Neutrophil (primary cell): ENCODE results near the gene NTN1.

Experiments
- H3K27ac ChIP-seq: fragments of 200-600 bp; sonication (generic); 2 replicates; pipeline ENCODE4 v1.5.1; 2016; ENCODE audit warnings: mild to moderate bottlenecking, moderate library complexity
- H3K27me3 ChIP-seq: fragments of 200-600 bp; sonication (generic); 2 replicates; pipeline ENCODE4 v1.6.0; 2016; ENCODE audit warnings: mild to moderate bottlenecking
- H3K36me3 ChIP-seq: fragments of 200-600 bp; sonication (generic); 2 replicates; pipeline ENCODE4 v1.5.1; 2017
- H3K4me1 ChIP-seq, 2 experiments: fragments of 200-600 bp in 1 of 2; sonication (generic) in 1 of 2; 1 replicate in 1 of 2; 2 replicates in 1 of 2; pipeline versions ENCODE4 v1.5.1 to v1.6.1; 2013 to 2016; ENCODE audit warnings: low read depth in 1 of 2, low read length in 1 of 2, mild to moderate bottlenecking in 1 of 2, moderate library complexity in 1 of 2; ENCODE audit not compliant: control insufficient read depth in 1 of 2, insufficient read depth in 1 of 2
- H3K4me3 ChIP-seq, 2 experiments: fragments of 200-600 bp in 1 of 2; sonication (generic) in 1 of 2; 1 replicate in 1 of 2; 2 replicates in 1 of 2; pipeline ENCODE4 v1.5.1; 2013 to 2016; ENCODE audit warnings: low read depth in 1 of 2, low read length in 1 of 2, mild to moderate bottlenecking in 1 of 2, moderate library complexity in 1 of 2
- H3K9me3 ChIP-seq: fragments of 200-600 bp; sonication (generic); 2 replicates; pipeline ENCODE4 v1.5.1; 2016
- CTCF ChIP-seq: fragments of 200-600 bp; sonication (generic); IDR thresholded peaks from 2 replicates; pipeline ENCODE4 v1.5.1; 2016; ENCODE audit warnings: antibody characterized with exemption

The NTN1 gene

GRCh38 chr17:9240659-9241370 lies 219.5 kb downstream of the NTN1 start:
- Histone ChIP-seq H3K4me3 (no peak overlapping the region), H3K27ac (no peak overlapping the region)

GRCh38 chr17:9241371-9241712 lies 220.0 kb downstream of the NTN1 start:
- no peaks in the 10 kb centered on the region for H3K9me3 ChIP-seq
- H3K27me3 ChIP-seq, result peaks cover 46% of the 10 kb centered on the region
- no peaks in the 10 kb centered on the region for H3K36me3 ChIP-seq
- peaks cover 8 to 13% of the 10 kb centered on the region in 2 experiments for H3K4me1 ChIP-seq
- TF ChIP-seq CTCF, result no peak
- no peak overlapping the region for H3K27ac ChIP-seq
- H3K4me3 ChIP-seq, result no peak overlapping the region

More at GRCh38 chr17:9240659-9241370, 219.5 kb downstream of the NTN1 start:
- peaks cover 46% of the 10 kb centered on the region for H3K27me3 ChIP-seq
- no peaks in the 10 kb centered on the region for H3K36me3 ChIP-seq
- H3K9me3 ChIP-seq, result no peaks in the 10 kb centered on the region
- H3K4me1 ChIP-seq, result peaks cover 8 to 13% of the 10 kb centered on the region in 2 experiments
- TF ChIP-seq CTCF, result no peak

- Histone ChIP-seq H3K4me1 (peaks cover 8 to 13% of the 10 kb centered on the region in 2 experiments), H3K9me3 (no peaks in the 10 kb centered on the region), H3K27me3 (peaks cover 41% of the 10 kb centered on the region), H3K36me3 (no peaks in the 10 kb centered on the region), H3K4me3 (no peak overlapping the region), H3K27ac (no peak overlapping the region)
- TF ChIP-seq CTCF, result no peak
These were observed 220.6 kb downstream of the NTN1 start for GRCh38 chr17:9241774-9242496.

GRCh38 chr17:9242497-9242881 lies 221.2 kb downstream of the NTN1 start:
- peaks cover 8 to 13% of the 10 kb centered on the region in 2 experiments for H3K4me1 ChIP-seq
- TF ChIP-seq CTCF, result no peak

GRCh38 chr17:9242983-9243382 lies 221.7 kb downstream of the NTN1 start:
- H3K27me3 ChIP-seq, result peaks cover 39% of the 10 kb centered on the region
- H3K9me3 ChIP-seq, result no peaks in the 10 kb centered on the region
- H3K27ac ChIP-seq, result no peak overlapping the region
- TF ChIP-seq CTCF, result no peak
- peaks cover 6% of the 10 kb centered on the region for H3K36me3 ChIP-seq
- no peak overlapping the region for H3K4me3 ChIP-seq
- peaks cover 8 to 13% of the 10 kb centered on the region in 2 experiments for H3K4me1 ChIP-seq

More at GRCh38 chr17:9242497-9242881, 221.2 kb downstream of the NTN1 start:
- Histone ChIP-seq H3K27me3 (peaks cover 41% of the 10 kb centered on the region), H3K36me3 (peaks cover under 1% of the 10 kb centered on the region), H3K27ac (no peak overlapping the region), H3K9me3 (no peaks in the 10 kb centered on the region), H3K4me3 (no peak overlapping the region)
